Fibroblast of the aortic adventitia (primary cell): Measurements from ENCODE around the gene KRT79. TPM values are rescaled to one million over a fixed set of nuclear protein-coding genes. Genes with fewer than 3 reads are reported as not detected.

Experiments
- DNase-seq: peaks from one replicate; pipeline ENCODE4 v3.0.0-alpha.2; 2010; ENCODE audit warnings: low read depth
- H3K4me3 ChIP-seq: 2 replicates; pipeline ENCODE4 v1.5.1; 2011; ENCODE audit warnings: low read depth, mild to moderate bottlenecking, control low read depth, low read length, moderate library complexity
- CTCF ChIP-seq: IDR thresholded peaks from 2 replicates; pipeline ENCODE4 v1.5.1; 2011; ENCODE audit warnings: mild to moderate bottlenecking, low read length, control low read depth, inconsistent platforms; ENCODE audit not compliant: insufficient read depth
- total RNA-seq: library from RNA; depleted of rRNA; stranded (reverse); fragments of >200 nt; gene quantifications from 2 replicates; pipeline ENCODE4 v1.2.3, GENCODE V29; 2012; ENCODE audit warnings: low replicate concordance

KRT79 gene
- total RNA-seq, 1 donor = not detected

DNA sequence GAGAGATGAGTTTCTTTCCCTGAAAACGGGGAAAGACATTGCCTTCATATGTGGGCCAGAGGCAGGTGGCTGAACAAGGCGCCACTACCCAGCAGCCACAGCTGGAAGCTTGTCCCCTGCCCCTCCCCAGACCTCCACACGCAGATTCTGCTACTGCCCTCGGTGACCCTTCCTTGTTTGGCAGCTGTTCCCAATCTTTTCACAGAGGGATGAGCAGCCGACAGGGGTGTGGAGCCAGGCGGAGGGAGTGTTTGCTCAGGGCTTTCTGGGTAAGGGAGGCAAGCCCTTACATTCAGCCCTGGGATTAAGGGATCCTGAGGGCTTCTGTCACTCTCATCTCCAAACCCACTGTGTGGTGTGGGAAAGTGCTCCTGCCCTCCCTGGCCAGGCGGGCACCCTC is 15.7 kb downstream of the KRT79 start:
- TF ChIP-seq CTCF = no peak
- no peak for DNase-seq
- no peak overlapping the region for H3K4me3 ChIP-seq

DNA sequence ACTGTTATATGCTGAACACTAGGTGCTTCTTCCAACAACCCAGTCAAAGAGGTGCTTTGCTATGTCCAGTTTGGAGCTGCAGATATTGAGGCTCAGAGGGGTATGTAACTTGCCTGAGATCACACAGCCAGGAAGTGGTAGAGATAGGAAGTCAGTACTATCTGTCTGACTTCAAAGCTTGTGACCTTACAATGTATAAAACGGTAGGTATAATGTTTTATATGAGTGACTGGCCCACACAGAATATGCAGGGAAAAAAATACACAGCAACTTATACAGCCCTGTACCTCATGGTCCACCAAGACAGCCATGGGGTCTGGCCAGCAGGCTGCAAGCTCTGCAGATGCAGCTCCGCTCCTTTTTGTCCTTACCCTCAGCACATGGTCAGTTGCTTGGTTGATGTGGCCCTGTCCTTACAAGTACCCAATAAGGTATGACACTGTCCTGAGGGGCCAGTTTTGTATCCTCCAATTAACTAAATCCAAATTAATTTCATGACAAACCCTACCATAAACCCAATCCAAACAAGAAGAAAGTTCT is 16.3 kb downstream of the KRT79 start:
- DNase-seq = no peak
- TF ChIP-seq CTCF = no peak
- no peak overlapping the region for H3K4me3 ChIP-seq

DNA sequence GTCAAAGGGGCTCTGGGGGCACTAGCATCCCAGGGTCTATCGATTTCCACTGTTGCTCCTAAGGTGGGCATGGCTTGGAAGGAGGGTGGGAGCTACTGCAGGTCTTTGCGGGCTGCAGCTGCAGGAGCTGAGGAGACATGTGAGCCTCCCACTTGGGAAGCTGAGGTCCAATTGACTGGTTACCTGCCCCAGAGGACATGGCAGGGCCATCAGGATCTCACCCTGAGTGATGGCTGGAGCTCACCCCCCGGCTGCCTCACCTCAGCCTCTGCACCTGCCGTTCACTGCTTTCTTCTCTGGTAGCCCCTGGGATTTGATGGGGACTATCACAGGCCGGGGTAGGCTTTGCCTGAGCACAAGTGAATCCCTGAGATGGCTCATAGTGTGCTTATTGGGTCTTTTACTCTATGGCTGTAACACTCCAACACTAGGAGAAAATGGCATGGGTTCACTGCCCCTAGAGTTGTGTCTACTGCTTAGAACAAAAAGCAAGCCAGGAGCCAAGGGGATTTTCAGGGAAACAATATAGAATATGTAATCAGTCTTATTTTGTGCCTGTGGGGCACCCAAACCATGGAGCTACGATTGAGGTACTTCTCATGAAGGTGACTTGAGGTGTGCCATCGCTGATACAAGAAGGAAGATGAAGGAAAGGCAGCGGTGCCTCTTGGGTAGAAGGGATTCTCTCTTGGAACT is 17.0 kb downstream of the KRT79 start:
- DNase-seq = no peak
- no peak for TF ChIP-seq CTCF
- H3K4me3 ChIP-seq = no peak overlapping the region

- H3K4me3 ChIP-seq = no peak overlapping the region
- no peak for DNase-seq
- TF ChIP-seq CTCF = no peak
Measured at GRCh38 chr12:52815676-52816588, 18.2 kb downstream of the KRT79 start.

DNA sequence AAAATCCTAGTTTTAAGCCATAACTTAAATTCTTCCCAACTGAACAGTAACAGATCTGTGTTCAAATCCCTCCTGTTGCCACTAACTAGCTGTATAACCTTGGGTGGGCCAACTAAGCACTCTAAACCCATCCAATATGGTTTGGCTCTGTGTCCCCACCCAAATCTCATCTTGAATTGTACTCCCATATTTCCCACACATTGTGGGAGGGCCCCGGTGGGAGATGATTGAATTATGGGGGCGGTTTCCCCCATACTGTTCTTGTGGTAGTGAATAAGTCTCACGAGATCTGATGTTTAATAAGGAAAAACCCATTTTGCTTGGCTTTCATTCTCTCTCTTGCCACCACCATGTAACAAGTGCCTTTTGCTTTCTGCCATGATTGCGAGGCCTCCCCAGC is 18.9 kb downstream of the KRT79 start:
- TF ChIP-seq CTCF = no peak
- DNase-seq = no peak
- no peak overlapping the region for H3K4me3 ChIP-seq

GRCh38 chr12:52814710-52815155 is 19.4 kb downstream of the KRT79 start:
- TF ChIP-seq CTCF = no peak
- H3K4me3 ChIP-seq = no peak overlapping the region
- DNase-seq = no peak
